HG03378 (cell line): ENCODE measurements around the gene BEGAIN.

Experiments used
- ATAC-seq: cut with Tn5 transposase; IDR thresholded peaks from one replicate; pipeline ENCODE4 v1.9.1; 2021; ENCODE audit warnings: mild to moderate bottlenecking, moderate library complexity; ENCODE audit not compliant: unreplicated experiment

BEGAIN gene

DNA sequence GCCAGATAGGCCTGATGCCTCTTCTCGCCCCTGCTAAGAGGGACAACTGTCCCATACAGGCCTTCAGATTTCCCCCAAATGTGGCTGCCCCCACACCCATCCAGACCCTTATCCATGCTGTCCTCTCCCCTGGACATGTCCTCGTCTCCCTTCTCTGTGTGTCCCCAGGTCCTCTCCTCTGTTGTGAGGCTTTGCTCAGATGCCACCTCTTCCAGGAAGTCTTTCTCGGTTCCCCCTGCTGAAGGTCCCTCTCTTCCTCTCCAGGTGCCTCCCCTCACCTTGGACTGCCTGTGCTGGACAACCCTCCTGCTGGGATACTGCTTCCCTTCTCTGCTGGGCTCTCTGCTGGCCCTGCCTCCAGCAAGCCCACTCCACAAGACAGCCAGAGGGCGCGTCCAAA lies 33.7 kb downstream of the BEGAIN start:
- ATAC-seq, result no peak

DNA sequence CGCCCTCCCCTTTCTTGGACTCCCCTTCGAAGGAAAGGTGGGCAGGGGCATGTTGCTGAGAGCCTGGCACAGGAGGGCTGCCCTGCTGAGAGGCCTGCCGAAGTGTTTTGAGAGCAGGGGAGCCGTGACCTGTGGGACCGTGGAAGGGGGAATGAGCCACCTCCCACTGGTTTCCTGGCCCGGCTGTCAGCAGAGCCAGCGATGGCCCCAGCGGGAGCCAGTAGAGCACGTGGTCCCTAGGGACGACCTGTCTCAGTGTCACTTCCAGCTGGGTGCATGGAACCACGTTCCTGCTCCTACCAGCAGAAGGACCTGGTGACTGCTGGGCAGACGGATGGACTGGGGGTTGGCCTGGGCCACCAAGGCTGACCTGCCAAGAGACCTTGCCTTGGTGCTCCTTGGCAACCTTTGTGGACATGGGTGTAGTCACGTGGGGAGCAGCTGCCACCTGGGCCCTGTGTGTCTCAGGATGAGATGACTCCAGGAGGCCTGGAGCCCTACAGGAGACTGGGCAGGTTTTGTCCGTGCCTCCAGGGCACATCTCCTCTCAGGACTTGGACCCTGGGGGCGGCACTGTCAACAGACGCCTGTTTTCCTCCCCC lies 34.6 kb downstream of the BEGAIN start:
- no peak for ATAC-seq

- ATAC-seq, result no peak
Observed at GRCh38 chr14:100551056-100551455, 36.2 kb downstream of the BEGAIN start.

DNA sequence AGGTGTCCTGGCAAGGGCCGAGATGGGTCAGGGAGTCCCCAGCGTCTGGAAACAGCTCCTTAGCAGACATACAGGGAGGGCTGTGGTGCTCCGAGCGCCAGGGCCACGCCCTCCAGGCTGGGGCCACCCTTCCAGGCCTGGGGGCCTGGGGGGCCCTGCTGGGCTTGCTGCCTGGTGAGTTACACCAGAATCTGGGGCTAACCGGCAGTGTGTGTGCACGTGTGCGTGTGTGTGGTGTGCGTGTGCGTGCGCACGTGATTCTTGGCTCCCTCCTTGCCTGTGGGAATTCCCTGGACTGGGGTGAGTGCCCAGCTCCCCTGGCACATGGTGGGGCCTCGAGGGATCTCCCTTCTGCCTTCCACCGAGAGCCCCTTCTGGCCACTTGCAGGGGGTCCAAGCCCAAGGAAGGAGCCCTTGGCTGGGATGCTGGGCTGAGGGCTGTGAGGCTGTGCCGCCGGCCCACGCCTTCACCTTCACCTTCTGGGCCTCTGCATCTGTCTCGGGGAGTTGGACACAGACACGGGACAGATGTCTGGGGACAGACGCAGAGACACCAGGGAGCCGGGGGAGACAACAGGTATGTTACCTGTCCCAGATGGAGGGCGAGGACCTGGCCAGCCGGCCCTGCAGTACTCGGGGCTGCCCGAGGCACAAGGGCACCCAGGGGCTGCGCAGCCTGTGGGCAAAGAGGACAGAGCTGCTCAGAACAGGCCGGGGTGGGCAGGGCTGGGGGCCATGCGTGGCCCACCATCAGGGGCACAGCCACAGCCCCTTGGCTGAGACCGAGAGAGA lies 37.2 kb downstream of the BEGAIN start:
- no peak for ATAC-seq

DNA sequence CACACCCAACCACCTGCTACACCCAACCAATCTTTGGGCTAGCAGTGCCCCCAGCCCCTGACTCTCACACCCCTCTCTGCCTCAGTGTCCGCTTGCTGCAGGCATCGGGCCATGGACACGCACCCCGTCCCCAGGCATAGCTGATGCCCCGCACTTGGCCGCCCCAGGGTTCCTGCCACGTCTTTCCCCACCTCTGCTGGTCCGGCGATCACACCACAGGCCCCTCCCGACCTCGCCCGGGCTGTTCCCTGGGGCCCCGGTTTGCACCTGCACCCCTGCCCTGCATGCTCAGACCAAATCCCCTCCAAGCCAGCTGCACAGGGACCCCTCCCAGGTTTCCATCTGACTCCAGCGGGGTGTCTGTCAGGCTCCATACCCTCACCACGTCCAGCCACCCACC lies 38.3 kb downstream of the BEGAIN start:
- no peak for ATAC-seq

DNA sequence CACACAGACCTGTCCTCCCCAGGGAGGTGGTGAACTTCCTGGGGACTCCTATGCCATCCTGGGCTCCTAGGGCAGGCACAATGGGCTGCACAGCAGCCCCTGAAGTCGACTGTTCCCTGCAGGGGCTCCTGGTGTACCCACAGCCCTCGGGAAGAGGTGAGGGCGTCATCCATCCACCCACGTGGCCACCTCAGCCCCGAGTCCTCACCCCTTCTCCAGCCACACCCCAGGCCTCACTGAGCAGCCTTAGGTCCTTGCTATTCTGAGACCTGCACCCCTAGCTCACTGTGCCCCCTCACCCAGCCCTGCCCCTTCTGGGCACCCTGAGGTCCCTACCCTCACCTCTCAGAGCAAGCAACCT lies 38.9 kb downstream of the BEGAIN start:
- ATAC-seq, result no peak

GRCh38 chr14:100547633-100548294 lies 39.5 kb downstream of the BEGAIN start:
- no peak for ATAC-seq

- no peak for ATAC-seq
Observed at GRCh38 chr14:100546051-100546443, 41.2 kb downstream of the BEGAIN start.

- ATAC-seq, result no peak
Observed at GRCh38 chr14:100545359-100545758, 41.9 kb downstream of the BEGAIN start.

DNA sequence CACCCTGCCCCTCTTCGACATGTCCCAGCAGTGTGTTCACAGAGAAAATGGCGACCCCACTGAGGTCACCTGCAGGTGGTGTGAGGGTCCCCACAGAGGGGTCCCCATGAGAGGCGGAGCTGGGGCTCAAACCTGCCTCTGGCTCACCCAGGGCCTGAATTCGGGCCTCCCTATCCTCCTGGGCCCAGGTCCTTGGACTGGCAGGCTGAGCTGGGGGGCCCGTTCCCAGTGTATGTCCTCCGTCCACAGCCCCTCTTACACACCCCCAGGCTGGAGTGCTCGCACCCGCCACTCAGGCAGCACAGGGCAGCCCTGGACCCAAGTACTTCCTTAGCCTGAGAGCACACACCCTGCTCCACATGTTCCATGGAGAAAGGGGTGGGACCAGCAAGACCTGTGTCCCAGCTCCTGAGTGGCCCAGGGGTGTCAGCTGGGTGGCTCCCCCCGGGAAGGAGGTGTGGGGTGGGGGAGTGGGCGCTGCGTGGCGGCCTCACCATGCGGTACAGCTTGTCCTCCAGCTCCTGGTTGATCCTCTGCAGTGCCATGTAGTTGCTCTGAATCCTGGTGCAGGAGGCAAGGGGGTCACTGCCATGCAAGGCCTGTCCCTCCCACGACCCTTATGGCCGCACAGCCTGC lies 42.6 kb downstream of the BEGAIN start:
- ATAC-seq, result no peak

DNA sequence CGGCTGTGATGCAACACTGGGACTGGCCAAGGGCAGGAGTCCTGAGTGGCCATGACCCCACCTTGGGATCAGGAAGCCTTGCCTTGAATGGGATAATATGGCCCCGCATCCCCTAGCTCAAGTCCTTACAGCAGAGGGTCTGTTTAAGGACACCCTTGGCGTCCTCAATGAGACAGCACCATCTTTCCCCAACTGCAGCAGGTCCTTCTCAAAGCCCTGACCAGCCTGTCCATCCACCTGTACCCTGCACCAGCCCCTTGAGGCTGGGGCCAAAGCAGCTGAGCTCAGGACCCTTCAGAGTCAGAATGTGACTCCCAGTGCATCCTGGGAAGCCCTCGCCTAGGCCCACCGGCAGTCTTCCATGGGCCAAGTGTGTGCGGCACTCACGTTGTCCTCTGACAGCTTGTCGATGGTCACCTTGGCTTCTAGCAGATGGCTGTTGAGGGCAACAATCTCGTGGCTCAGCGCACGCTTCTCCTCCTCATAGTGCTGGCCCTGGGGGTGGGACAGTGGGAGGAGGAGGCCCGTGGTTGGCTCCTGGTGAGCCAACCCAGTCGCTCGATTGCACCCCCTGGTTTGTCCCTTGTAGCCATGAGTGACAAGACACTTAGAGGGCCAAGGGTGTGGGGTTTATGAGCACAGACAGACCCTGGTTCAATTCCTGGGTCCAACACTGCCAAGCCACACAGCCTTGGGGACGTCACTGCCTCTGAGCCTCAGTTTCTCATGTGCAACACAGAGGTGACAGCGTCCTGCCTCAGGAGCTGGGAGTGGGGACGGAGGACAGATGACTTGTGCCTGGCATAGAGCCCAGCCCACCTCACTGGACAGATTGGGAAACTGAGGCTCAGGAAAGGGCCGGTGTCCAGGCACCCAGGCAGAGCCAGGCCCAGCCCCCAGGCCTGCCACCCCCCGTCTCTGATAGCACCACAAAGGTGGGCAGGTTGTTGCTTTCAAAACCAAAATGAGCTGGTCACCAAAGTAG lies 43.5 kb downstream of the BEGAIN start:
- ATAC-seq, result no peak

- no peak for ATAC-seq
Observed at GRCh38 chr14:100542619-100543205, 44.5 kb downstream of the BEGAIN start.

GRCh38 chr14:100541621-100542560 lies 45.3 kb downstream of the BEGAIN start:
- ATAC-seq, result no peak

DNA sequence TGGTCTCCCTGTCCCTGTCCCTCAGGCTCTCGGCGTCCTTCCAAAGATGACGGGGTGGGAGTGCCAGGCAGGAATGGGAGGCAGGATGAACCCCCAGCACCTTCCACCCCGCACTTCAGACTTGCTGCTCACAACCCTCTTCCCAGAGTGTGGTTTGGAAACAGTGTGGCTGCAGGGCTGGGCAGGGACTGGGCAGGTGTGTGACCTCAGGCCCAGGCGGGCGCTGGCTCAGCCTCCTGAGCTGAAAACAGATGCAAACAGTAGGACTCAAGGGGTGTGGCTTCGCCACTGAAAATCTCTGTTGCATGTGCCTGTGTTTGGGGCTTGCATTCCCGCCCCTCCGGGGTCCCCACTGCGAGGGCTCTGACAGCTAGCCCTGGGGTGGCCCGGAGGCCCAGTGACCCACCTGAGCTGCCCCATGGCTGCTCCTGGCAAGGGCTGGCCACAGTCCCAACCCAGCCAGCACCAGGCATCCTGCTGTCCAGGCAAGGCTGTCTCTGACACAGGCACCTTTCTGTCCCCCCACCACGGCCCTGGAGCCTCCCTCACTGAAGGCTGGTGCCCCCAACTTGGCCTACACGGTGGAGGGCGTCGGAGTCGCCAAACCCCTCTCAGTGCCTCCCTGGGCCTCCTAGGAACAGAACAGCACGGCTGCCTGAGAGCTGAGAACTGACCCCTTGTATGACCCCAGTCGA lies 46.1 kb downstream of the BEGAIN start:
- no peak for ATAC-seq

DNA sequence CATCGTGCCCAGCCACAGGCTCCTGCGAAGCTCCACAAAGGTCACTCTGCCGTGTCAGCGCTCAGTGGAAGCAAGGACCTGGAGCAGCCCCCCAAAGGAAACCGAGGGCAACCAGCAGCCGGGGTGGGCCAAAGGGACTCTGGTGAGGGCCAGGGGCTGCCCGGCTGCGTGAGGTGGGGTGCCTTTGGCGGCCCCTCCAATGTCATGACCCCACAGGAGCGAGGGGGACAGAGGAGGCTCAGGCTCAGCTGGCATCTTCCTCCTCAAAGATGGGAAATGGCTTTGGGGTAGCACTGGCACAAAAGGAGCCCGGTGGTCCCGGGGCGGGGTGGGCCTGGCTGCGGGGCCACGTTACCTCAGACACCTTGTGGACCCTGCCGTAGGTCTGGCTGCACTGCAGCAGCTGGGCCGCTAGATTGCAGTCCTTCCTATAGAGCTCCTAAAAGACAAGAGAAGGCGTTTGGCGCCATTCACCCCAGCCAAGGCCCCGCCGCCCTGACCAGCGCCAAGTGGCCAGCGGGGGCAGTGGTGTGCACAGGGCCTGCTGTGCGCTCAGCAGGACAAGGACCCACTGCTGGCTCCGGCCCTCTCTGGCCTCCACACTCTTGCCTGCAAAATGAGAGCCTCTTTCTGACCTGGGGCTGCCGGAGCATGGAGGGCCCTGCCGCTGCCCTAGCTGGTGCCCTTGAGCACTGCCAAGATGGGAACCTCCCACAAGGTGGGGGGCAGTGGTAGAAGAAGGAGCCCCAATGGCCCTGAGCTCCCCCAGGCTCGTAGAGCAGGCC lies 46.9 kb downstream of the BEGAIN start:
- ATAC-seq, result no peak

DNA sequence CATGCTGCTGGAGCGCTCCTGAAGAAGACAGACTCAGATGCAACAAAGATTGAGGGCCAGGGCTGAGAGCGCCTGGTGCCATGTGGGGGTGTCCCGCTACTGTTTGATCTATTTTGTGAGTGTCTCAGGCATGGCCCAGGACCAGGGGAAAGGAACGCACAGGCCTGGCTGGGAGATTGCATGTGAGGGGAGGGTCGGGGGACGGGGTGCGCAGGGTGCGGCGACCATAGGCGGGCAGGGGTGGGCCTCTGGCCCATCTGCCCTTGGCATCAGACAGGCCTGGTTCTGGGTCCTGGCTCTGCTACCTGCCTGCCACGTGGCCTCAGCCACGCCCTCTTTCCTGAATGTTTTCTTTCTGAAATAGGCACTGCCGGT lies 47.5 kb downstream of the BEGAIN start:
- no peak for ATAC-seq

GRCh38 chr14:100539003-100539660 lies 48.1 kb downstream of the BEGAIN start:
- ATAC-seq, result no peak
